Activated naive CD4-positive, alpha-beta T cell treated with anti-CD3 and anti-CD28 coated beads for 36 hours (primary cell): ENCODE results near the gene OTOP3. TPM values are rescaled to one million over a fixed set of nuclear protein-coding genes. Genes with fewer than 3 reads are reported as not detected.

ENCODE experiments used
- CTCF ChIA-PET: fragments of 350-600 bp; sonication (Branson Sonifier 250); formaldehyde crosslinking; loops from one replicate; lab custom pipeline; 2021; ENCODE audit warnings: antibody characterized with exemption; lab: Charles Lee
- DNase-seq: peaks from one replicate; pipeline ENCODE4 v3.0.0-alpha.2; 2020
- H3K27ac Mint-ChIP-seq: one replicate; pipeline ENCODE4 v1.8.0; 2021; ENCODE audit warnings: mild to moderate bottlenecking, mixed read lengths
- H3K27me3 Mint-ChIP-seq: one replicate; pipeline ENCODE4 v1.8.0; 2021; ENCODE audit warnings: low read depth, mixed read lengths
- H3K36me3 Mint-ChIP-seq: one replicate; pipeline ENCODE4 v1.8.0; 2021; ENCODE audit warnings: low read depth, mixed read lengths
- H3K4me1 Mint-ChIP-seq: one replicate; pipeline ENCODE4 v1.8.0; 2021; ENCODE audit warnings: low read depth, mixed read lengths
- H3K4me3 Mint-ChIP-seq: one replicate; pipeline ENCODE4 v1.8.0; 2021; ENCODE audit warnings: mild to moderate bottlenecking, moderate library complexity, mixed read lengths
- H3K9me3 Mint-ChIP-seq: one replicate; pipeline ENCODE4 v1.8.0; 2021; ENCODE audit warnings: mixed read lengths
- intact Hi-C: fragments of 100-400 bp; cut with micrococcal nuclease; formaldehyde crosslinking; loops from one replicate; pipeline ENCODE4 v1.15.1; 2023
- total RNA-seq, 2 experiments: library from RNA; stranded (reverse); gene quantifications; one replicate each; pipeline ENCODE4 v1.2.3, GENCODE V29; 2021

The OTOP3 gene
- total RNA-seq, 2 experiments from 2014 or later: not detected

DNA sequence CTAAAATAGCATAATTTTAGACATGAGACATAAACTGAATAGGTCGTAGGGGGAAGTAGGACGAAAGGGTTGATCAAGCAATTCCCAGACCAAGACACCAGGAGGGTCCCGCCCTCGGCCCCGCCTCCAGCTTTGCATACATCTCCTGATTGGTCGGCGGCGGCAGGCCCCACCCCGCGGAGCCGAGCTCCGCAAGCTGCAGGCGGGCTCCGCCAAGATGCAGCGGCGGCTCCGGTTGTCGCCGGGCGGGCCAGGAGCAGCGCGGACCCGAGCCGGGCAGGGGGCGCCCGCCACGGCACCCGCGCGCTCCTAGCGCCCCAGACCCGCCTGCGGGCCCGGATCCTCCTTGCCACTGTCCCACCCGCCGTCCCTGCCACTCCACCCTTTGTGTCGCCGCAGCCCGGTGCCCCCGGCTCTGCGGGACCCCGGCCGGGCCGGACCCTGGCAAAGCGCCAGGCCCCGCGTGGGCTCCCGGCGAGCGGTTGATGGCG lies 51.8 kb downstream of the OTOP3 start, which contains the start of gene CDR2L:
CDR2L (plus strand) TSS at position 215 of the 491 bp plus-strand sequence. CDS start 412 bp downstream, outside the sequence.
- H3K9me3 Mint-ChIP-seq: no peaks in the 10 kb centered on the region
- intact Hi-C loops: loop anchor here (1.0 to 10.0 kb wide), 4 partner anchors 47 to 417 kb away; partner anchors contain the start of genes ATP5PD, GRB2 and KCTD2
- peak within 1 kb of the TSS; percentile 80 for H3K4me3 Mint-ChIP-seq
- H3K27me3 Mint-ChIP-seq: peaks cover 9% of the 10 kb centered on the region
- no peak within 1 kb of the TSS for H3K27ac Mint-ChIP-seq
- CTCF ChIA-PET: interaction anchor here (1.5 to 2.9 kb wide), 3 partner anchors 25 to 44 kb away, joined by 4 to 18 read pairs (median 15); partner anchors contain the start of gene MRPL58
- DNase-seq: peak; percentile 94
- no peaks in the 10 kb centered on the region for H3K36me3 Mint-ChIP-seq
- H3K4me1 Mint-ChIP-seq: peaks cover 8% of the 10 kb centered on the region

GRCh38 chr17:74987909-74988711 lies 52.4 kb downstream of the OTOP3 start:
- intact Hi-C loops: loop anchor here (1.0 to 10.0 kb wide), 4 partner anchors 46 to 417 kb away; partner anchors contain the start of genes ATP5PD, GRB2 and KCTD2
- Mint-ChIP-seq H3K36me3 (no peaks in the 10 kb centered on the region), H3K9me3 (no peaks in the 10 kb centered on the region), H3K4me1 (peaks cover 8% of the 10 kb centered on the region), H3K27ac (no peak overlapping the region), H3K4me3 (peak overlapping the region; percentile 68), H3K27me3 (peaks cover 9% of the 10 kb centered on the region)
- peak; percentile 34 for DNase-seq
- CTCF ChIA-PET: interaction anchor here (1.5 to 2.9 kb wide), 3 partner anchors 24 to 44 kb away, joined by 4 to 18 read pairs (median 15); partner anchors contain the start of gene MRPL58

- intact Hi-C loops: no loop called here
- Mint-ChIP-seq H3K4me1 (peaks cover 8% of the 10 kb centered on the region), H3K36me3 (no peaks in the 10 kb centered on the region), H3K4me3 (no peak overlapping the region), H3K27ac (no peak overlapping the region), H3K27me3 (peaks cover 9% of the 10 kb centered on the region), H3K9me3 (no peaks in the 10 kb centered on the region)
- no peak for DNase-seq
- CTCF ChIA-PET: interaction anchor here (0.6 to 1.6 kb wide), 6 partner anchors 9 to 206 kb away, joined by 3 to 5 read pairs (median 4); partner anchors contain the start of genes ARMC7 and GRIN2C
Measured at GRCh38 chr17:74990581-74991105, 54.9 kb downstream of the OTOP3 start.

DNA sequence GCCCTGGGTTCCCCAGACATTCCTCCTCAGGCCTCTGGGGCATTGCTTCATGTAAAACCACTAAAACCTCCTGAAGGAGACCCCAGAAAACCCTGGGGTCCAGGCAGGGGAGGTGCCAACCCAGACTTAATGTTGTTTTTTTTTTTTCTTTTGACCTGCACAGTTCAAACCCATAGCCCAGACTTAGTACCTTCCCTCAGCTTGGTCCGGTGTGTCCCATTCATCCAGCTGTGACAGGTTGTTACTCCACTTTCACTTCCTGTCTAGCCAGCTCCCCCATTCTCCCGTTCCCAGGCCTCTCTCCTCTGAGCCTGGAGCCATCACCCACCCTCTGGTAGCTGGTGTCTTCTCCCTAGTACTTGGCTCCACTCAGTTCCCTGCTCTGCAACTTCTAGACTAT lies 56.5 kb downstream of the OTOP3 start:
- Mint-ChIP-seq H3K27ac (no peak overlapping the region), H3K9me3 (no peaks in the 10 kb centered on the region), H3K4me3 (no peak overlapping the region), H3K4me1 (peaks cover 6% of the 10 kb centered on the region), H3K36me3 (no peaks in the 10 kb centered on the region), H3K27me3 (peaks cover 7% of the 10 kb centered on the region)
- intact Hi-C loops: no loop called here
- CTCF ChIA-PET: interaction anchor here (0.6 to 1.6 kb wide), 3 partner anchors 30 to 1023 kb away, joined by 3 read pairs; partner anchors contain the start of gene ARMC7
- no peak for DNase-seq

- intact Hi-C loops: no loop called here
- no peaks in the 10 kb centered on the region for H3K9me3 Mint-ChIP-seq
- peaks cover 2% of the 10 kb centered on the region for H3K4me1 Mint-ChIP-seq
- no peak overlapping the region for H3K27ac Mint-ChIP-seq
- no peaks in the 10 kb centered on the region for H3K27me3 Mint-ChIP-seq
- CTCF ChIA-PET: no interaction called here
- DNase-seq: no peak
- no peak overlapping the region for H3K4me3 Mint-ChIP-seq
- H3K36me3 Mint-ChIP-seq: no peaks in the 10 kb centered on the region
Measured at GRCh38 chr17:74994440-74994839, 58.7 kb downstream of the OTOP3 start.

DNA sequence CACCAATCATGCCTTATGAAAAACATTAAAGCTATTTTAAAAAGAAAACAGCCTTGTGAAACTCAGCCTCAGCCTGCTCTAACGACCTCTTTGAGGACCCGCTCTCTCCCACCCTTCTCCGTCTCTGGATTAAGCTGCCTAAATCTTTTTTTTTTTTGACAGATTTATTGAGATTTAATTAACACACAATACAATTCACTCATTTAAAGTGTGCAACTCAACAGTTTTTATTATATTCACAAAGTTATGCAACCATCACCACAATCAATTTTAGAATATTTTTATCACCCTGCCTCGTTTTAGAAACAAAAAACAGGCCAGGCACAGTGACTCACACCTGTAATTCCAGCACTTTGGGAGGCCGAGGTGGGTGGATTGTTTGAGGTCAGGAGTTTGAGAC lies 60.1 kb downstream of the OTOP3 start:
- Mint-ChIP-seq H3K27ac (no peak overlapping the region), H3K9me3 (no peaks in the 10 kb centered on the region), H3K4me3 (no peak overlapping the region), H3K36me3 (no peaks in the 10 kb centered on the region), H3K4me1 (peaks cover 2% of the 10 kb centered on the region), H3K27me3 (no peaks in the 10 kb centered on the region)
- intact Hi-C loops: no loop called here
- CTCF ChIA-PET: interaction anchor here (2.0 kb wide), 1 partner anchor 35 kb away, joined by 9 read pairs; no protein-coding TSS in a partner anchor
- DNase-seq: no peak

DNA sequence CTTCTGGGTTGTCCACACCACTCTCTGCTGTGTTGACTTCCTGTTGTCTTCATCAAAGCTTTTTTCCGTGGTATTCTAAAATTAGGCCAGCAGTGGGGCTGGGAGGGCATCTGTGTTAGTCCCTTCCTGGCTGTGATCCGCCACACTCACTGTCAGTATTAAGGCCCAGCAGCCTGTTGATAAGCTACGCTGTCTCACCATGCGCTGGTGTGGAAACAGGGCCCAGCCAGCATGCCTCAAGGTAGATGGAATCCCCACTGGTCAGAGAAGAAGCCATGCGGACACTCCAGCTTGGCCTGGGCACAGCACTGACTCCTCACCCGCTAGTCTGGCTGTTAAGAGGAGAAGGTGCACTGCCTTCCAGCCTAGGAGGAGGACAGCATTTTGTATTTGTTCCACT lies 63.1 kb downstream of the OTOP3 start:
- Mint-ChIP-seq H3K4me3 (no peak overlapping the region), H3K36me3 (no peaks in the 10 kb centered on the region), H3K27ac (no peak overlapping the region), H3K4me1 (peaks cover 2% of the 10 kb centered on the region), H3K9me3 (no peaks in the 10 kb centered on the region), H3K27me3 (no peaks in the 10 kb centered on the region)
- CTCF ChIA-PET: interaction anchor here (0.9 to 1.6 kb wide), 3 partner anchors 14 to 115 kb away, joined by 5 to 8 read pairs (median 6); partner anchors contain the start of gene MRPL58
- intact Hi-C loops: no loop called here
- DNase-seq: no peak

- no peaks in the 10 kb centered on the region for H3K9me3 Mint-ChIP-seq
- no peak overlapping the region for H3K4me3 Mint-ChIP-seq
- intact Hi-C loops: no loop called here
Measured at GRCh38 chr17:74999523-74999922, 63.8 kb downstream of the OTOP3 start.

More at GRCh38 chr17:74999523-74999922, 63.8 kb downstream of the OTOP3 start:
- DNase-seq: no peak
- CTCF ChIA-PET: interaction anchor here (0.7 to 1.6 kb wide), 5 partner anchors 9 to 114 kb away, joined by 3 to 8 read pairs (median 5); partner anchors contain the start of gene MRPL58
- Mint-ChIP-seq H3K27me3 (no peaks in the 10 kb centered on the region), H3K27ac (no peak overlapping the region), H3K36me3 (no peaks in the 10 kb centered on the region), H3K4me1 (peaks cover 2% of the 10 kb centered on the region)

Other genes with a start within 250 kb of the OTOP3 start
- gene CD300LF, start 223.0 kb upstream of the OTOP3 start, total RNA-seq: not detected
- 1 to 10 TPM; 2.1 to 2.3 TPM for gene RAB37, start 198.6 kb upstream of the OTOP3 start, total RNA-seq
- gene NHERF1, start 187.3 kb upstream of the OTOP3 start, total RNA-seq: 10 to 100 TPM; 70.8 to 77.6 TPM
- gene NAT9, start 159.6 kb upstream of the OTOP3 start, total RNA-seq: 10 to 100 TPM; 42.1 to 43.9 TPM
- gene GRIN2C, start 76.0 kb upstream of the OTOP3 start, total RNA-seq: under 1 TPM in 1 of 2 experiments, not detected in 1; 0.07 TPM
- gene FDXR, start 62.9 kb upstream of the OTOP3 start, total RNA-seq: 10 to 100 TPM; 61.8 to 67.6 TPM
- gene FADS6, start 42.3 kb upstream of the OTOP3 start, total RNA-seq: not detected
- gene USH1G, start 12.6 kb upstream of the OTOP3 start, total RNA-seq: not detected
- gene OTOP2, start 11.6 kb upstream of the OTOP3 start, total RNA-seq: not detected
- 1 to 10 TPM in 1 of 2 experiments, under 1 TPM in 1; 0.91 to 1.6 TPM for gene HID1, start 36.9 kb downstream of the OTOP3 start, total RNA-seq
- under 1 TPM; 0.49 to 0.93 TPM for gene CDR2L, start 51.7 kb downstream of the OTOP3 start, total RNA-seq
- gene MRPL58, start 76.8 kb downstream of the OTOP3 start, total RNA-seq: 10 to 100 TPM; 60.6 to 64.5 TPM
- gene ATP5PD, start 111.1 kb downstream of the OTOP3 start, total RNA-seq: 100 to 1,000 TPM; 227 to 249 TPM
- gene KCTD2, start 111.3 kb downstream of the OTOP3 start, total RNA-seq: 10 to 100 TPM; 18.7 to 20.8 TPM
- 1 to 10 TPM; 2.5 to 3.1 TPM for gene SLC16A5, start 152.1 kb downstream of the OTOP3 start, total RNA-seq
- gene ARMC7, start 174.1 kb downstream of the OTOP3 start, total RNA-seq: 1 to 10 TPM; 3.8 to 4.9 TPM
- 10 to 100 TPM; 49.7 to 55.2 TPM for gene NT5C, start 195.8 kb downstream of the OTOP3 start, total RNA-seq
- gene JPT1, start 218.6 kb downstream of the OTOP3 start, total RNA-seq: 100 to 1,000 TPM; 242 to 258 TPM
- gene SUMO2, start 247.1 kb downstream of the OTOP3 start, total RNA-seq: 100 to 1,000 TPM; 633 to 688 TPM